Left lobe of liver (tissue), 2 donors: ENCODE measurements around the gene FAM83G. TPM values are rescaled to one million over a fixed set of nuclear protein-coding genes. Genes with fewer than 3 reads are reported as not detected.
"Not testable (repeated sequence)": the region's sequence is repeated elsewhere in the genome, so short reads cannot be mapped to it uniquely, and the experiment has no call there.

Source experiments
- ATAC-seq: fragments of 200-7000 bp; cut with Tn5 transposase; one replicate; pipeline ENCODE4 v1.9.1; 2020; ENCODE audit warnings: mild to moderate bottlenecking, moderate library complexity
- DNase-seq: peaks from one replicate; pipeline ENCODE4 v3.0.0-alpha.2; 2020; ENCODE audit warnings: low spot score
- total RNA-seq: library from RNA; stranded (reverse); gene quantifications from one replicate; pipeline ENCODE4 v1.2.1, GENCODE V29; 2021
- donor health status: DM: no; HTN: no; CAD: no; lungs with moderate emphysema.
- donor health status: DM: no; HTN: yes; CAD: no.

Gene FAM83G
- total RNA-seq, 1 donor from 2014 or later = 11.7 TPM

GRCh38 chr17:18933102-18934058 lies 71.2 kb downstream of the FAM83G start:
- no peak for DNase-seq

GRCh38 chr17:18932360-18933055 lies 72.1 kb downstream of the FAM83G start:
- ATAC-seq = peak; percentile 14

More at GRCh38 chr17:18933102-18934058, 71.2 kb downstream of the FAM83G start:
- ATAC-seq = peak; percentile 62

GRCh38 chr17:18928628-18929125 lies 75.9 kb downstream of the FAM83G start:
- ATAC-seq = no peak
- DNase-seq = no peak

More at GRCh38 chr17:18932360-18933055, 72.1 kb downstream of the FAM83G start:
- DNase-seq = no peak

DNA sequence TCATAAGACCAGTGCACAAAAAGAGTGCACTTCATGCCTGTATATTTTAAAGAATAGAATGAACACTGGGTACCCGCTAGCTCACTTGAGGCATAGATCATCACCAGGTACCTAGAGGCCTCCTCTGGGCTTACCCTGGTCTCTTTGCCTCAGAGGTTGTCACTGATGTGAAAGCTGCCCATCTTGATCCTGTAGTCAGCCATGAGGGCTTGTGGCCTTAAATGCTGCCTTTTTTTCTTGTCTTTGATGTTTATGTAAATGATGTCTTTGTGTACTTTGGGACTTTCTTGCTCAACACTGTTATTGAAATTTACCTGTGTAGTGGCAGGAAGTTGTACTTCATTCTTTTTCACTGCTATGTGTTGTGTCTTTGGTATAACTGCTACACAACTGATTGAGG lies 79.4 kb downstream of the FAM83G start:
- peak; percentile 56 for ATAC-seq
- DNase-seq = no peak

DNA sequence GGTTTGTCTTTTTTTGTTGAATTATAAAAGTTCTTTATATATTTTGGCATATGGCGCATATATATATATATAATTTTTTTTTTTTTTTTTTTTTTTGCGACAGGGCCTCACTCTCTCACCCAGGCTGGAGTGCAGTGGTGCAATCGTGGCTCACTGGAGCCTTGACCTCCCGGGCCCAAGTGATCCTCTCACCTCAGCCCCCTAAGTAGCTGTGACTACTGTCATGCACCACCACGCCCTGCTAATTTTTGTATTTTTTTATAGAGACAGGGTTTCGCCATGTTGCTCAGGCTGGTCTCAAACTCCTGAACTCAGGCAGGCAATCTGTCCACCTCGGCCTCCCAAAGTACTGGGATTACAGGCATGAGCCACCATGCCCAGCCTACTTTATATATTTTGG lies 82.0 kb downstream of the FAM83G start:
- not testable (repeated sequence) for ATAC-seq

DNA sequence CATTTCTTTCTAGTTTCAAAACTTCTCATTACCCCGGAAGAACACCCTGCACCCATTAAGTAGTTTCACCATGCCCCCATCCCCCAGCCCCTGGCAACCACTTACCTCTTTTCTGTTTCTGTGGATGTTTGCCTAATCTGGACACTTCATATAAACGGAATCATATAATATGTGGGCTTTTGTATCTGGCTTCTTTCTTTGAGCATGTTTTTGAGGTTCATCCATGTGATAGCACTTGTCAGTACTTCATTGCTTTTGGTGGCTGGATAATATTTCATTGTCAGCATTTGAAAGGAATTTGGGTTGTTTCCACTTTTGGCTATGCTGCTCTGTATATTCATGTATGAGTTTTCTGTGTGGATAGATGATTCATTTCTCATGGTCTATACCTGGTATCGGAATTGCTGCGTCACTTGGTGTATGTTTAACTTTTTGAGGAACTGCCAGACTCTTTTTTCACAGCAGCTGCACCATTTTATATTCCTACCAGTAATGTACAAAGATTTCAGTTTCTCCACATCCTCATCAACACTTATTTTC lies 82.6 kb downstream of the FAM83G start:
- DNase-seq (no peak), ATAC-seq (no peak)

More for the DNA sequence above, 82.0 kb downstream of the FAM83G start:
- DNase-seq = not testable (repeated sequence)

- no peak for DNase-seq
These were observed 83.1 kb downstream of the FAM83G start for GRCh38 chr17:18921485-18921884.

DNA sequence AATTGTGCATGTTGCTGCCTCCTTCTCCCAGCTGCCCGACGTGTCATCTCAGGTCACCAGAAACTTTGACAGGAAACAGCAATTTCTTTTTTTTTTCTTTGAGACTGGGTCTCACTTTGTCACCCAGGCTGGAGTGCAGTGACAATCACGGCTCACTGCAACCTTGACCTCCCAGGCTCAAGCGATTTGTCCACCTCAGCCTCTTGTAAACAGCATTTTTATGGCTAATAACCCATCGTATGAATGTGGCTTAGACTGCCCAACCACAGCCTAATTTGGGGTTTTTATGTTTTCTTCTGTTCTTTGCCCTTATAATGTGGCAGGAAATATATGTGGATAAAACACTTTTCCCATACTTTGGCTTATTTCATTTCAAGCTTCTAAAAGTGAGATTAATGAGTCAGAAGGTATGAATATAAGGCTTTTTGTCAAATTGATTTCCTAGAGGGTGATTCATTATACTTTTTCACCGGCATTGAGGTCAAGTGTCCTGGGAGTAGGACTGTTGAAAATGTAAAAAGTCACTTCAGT lies 83.6 kb downstream of the FAM83G start:
- no peak for DNase-seq
- peak; percentile 48 for ATAC-seq

More at GRCh38 chr17:18921485-18921884, 83.1 kb downstream of the FAM83G start:
- no peak for ATAC-seq

GRCh38 chr17:18919963-18920362 lies 84.6 kb downstream of the FAM83G start:
- ATAC-seq (peak; percentile 88), DNase-seq (peak; percentile 66)

Other genes starting within 250 kb of the FAM83G start
- gene TVP23B, start 223.6 kb downstream of the FAM83G start, total RNA-seq = 21.2 TPM
- 15.6 TPM for gene PRPSAP2, start 146.6 kb downstream of the FAM83G start, total RNA-seq
- gene SLC5A10, start 52.6 kb downstream of the FAM83G start, total RNA-seq = not detected
- gene GRAP, start 42.2 kb upstream of the FAM83G start, total RNA-seq = 4.0 TPM
- 3.0 TPM for gene GRAPL, start 122.8 kb upstream of the FAM83G start, total RNA-seq
- 13.1 TPM for gene EPN2, start 232.6 kb upstream of the FAM83G start, total RNA-seq